Measurements from ENCODE around the gene SLC17A2.
"Not testable (repeated sequence)": the region's sequence is repeated elsewhere in the genome, so short reads cannot be mapped to it uniquely, and the experiment has no call there.

The SLC17A2 gene

GRCh38 chr6:25951296-25952032, 21.0 kb upstream of the SLC17A2 start:
- no peak for DNase-seq (ENCODE audit: low read depth in 2 of 2)

- DNase-seq (ENCODE audit: low read depth in 2 of 2) = no peak
Observed at GRCh38 chr6:25950297-25950696, 19.8 kb upstream of the SLC17A2 start.

GRCh38 chr6:25949695-25950094, 19.2 kb upstream of the SLC17A2 start:
- DNase-seq (ENCODE audit: low read depth in 2 of 2) = no peak

- DNase-seq (ENCODE audit: low read depth in 2 of 2) = not testable (repeated sequence)
Observed at GRCh38 chr6:25947492-25947891, 17.0 kb upstream of the SLC17A2 start.

GRCh38 chr6:25946631-25947030, 16.1 kb upstream of the SLC17A2 start:
- no peak for DNase-seq (ENCODE audit: low read depth in 2 of 2)

GRCh38 chr6:25945738-25946137, 15.2 kb upstream of the SLC17A2 start:
- DNase-seq (ENCODE audit: low read depth in 2 of 2) = not testable (repeated sequence)

GRCh38 chr6:25944688-25945574, 14.4 kb upstream of the SLC17A2 start:
- DNase-seq (ENCODE audit: low read depth in 2 of 2) = no peak

GRCh38 chr6:25943887-25944286, 13.4 kb upstream of the SLC17A2 start:
- DNase-seq (ENCODE audit: low read depth in 2 of 2) = no peak

- DNase-seq (ENCODE audit: low read depth in 2 of 2) = no peak
Observed at GRCh38 chr6:25942561-25943147, 12.2 kb upstream of the SLC17A2 start.

- no peak for DNase-seq (ENCODE audit: low read depth in 2 of 2)
Observed at GRCh38 chr6:25939593-25939992, 9.1 kb upstream of the SLC17A2 start.

GRCh38 chr6:25935953-25936352, 5.5 kb upstream of the SLC17A2 start:
- DNase-seq (ENCODE audit: low read depth in 2 of 2) = no peak

- no peak for DNase-seq (ENCODE audit: low read depth in 2 of 2)
Observed at GRCh38 chr6:25934735-25935313, 4.3 kb upstream of the SLC17A2 start.

GRCh38 chr6:25934156-25934555, 3.7 kb upstream of the SLC17A2 start:
- no peak for DNase-seq (ENCODE audit: low read depth in 2 of 2)

- DNase-seq (ENCODE audit: low read depth in 2 of 2) = no peak
Observed at GRCh38 chr6:25931411-25931709, 869 bp upstream of the SLC17A2 start.

- not testable (repeated sequence) for DNase-seq (ENCODE audit: low read depth in 2 of 2)
Observed at GRCh38 chr6:25929785-25930184, 706 bp downstream of the SLC17A2 start.

- DNase-seq (ENCODE audit: low read depth in 2 of 2) = no peak
Observed at GRCh38 chr6:25928562-25929324, 1.7 kb downstream of the SLC17A2 start.

GRCh38 chr6:25927756-25928216, 2.7 kb downstream of the SLC17A2 start:
- no peak for DNase-seq (ENCODE audit: low read depth in 2 of 2)

GRCh38 chr6:25927178-25927577, 3.3 kb downstream of the SLC17A2 start:
- DNase-seq (ENCODE audit: low read depth in 2 of 2) = no peak

- no peak for DNase-seq (ENCODE audit: low read depth in 2 of 2)
Observed at GRCh38 chr6:25925876-25926275, 4.6 kb downstream of the SLC17A2 start.

GRCh38 chr6:25922301-25922700, 8.2 kb downstream of the SLC17A2 start:
- no peak for DNase-seq (ENCODE audit: low read depth in 2 of 2)

GRCh38 chr6:25921525-25922203, 8.8 kb downstream of the SLC17A2 start:
- no peak for DNase-seq (ENCODE audit: low read depth in 2 of 2)

All from stimulated activated CD8-positive, alpha-beta memory T cell treated with anti-CD3 and anti-CD28 coated beads, Interleukin-15, amount 100 ng/mL, for 48 hours (primary cell).